Stimulated activated CD8-positive, alpha-beta memory T cell treated with anti-CD3 and anti-CD28 coated beads, Interleukin-7, amount 100 ng/mL, for 24 hours (primary cell): Measurements from ENCODE around the gene TJP2.
"Not testable (repeated sequence)": the region's sequence is repeated elsewhere in the genome, so short reads cannot be mapped to it uniquely, and the experiment has no call there.

Experiments used
- DNase-seq: peaks from one replicate; pipeline ENCODE4 v3.0.0-alpha.2; 2020; ENCODE audit warnings: low read depth

Gene TJP2

GRCh38 chr9:69158471-69158870 lies 15.6 kb upstream of the TJP2 start:
- no peak for DNase-seq

DNA sequence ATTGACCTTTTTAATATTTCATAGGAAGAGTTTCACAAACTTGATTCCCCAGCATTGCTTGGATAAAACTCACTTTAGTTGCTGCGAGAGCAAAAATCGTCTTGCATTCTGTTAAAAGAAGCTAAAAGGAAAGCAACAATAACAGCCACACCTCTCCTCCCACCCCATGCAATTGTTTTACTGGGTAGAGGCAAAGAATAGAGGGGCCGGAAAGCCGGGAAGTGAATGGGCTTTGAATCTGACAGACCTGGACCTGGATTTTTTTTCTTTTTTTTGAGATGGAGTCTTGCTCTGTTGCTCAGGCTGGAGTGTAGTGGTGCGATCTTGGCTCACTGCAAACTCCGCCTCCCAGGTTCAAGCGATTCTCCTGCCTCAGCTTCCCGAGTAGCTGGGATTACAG lies 9.5 kb upstream of the TJP2 start:
- DNase-seq, result not testable (repeated sequence)

- DNase-seq, result no peak
These were observed 8.5 kb upstream of the TJP2 start for GRCh38 chr9:69165581-69165980.

DNA sequence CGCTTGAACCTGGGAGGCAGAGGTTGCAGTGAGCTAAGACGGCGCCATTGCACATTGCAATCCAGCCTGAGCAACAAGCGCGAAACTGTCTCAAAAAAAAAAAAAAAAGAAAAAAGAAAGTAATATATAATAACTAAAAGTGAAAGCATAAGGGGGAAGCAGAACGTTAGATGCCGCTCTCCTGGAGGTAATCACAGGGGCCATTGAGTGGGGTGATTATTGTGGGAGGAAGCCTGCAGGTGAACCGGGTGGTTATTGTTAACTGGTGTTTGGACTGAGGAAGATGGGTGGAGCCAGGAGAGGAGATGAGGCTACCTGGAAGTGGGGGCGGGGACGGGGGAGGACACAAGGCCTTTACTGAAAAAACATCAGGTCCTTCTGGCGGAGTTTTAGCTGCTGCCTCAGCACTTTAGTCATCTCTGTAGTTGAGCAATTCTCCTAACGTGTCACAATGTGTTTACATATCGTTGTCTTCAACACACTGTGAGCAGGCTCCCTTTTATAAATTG lies 5.3 kb upstream of the TJP2 start:
- no peak for DNase-seq

DNA sequence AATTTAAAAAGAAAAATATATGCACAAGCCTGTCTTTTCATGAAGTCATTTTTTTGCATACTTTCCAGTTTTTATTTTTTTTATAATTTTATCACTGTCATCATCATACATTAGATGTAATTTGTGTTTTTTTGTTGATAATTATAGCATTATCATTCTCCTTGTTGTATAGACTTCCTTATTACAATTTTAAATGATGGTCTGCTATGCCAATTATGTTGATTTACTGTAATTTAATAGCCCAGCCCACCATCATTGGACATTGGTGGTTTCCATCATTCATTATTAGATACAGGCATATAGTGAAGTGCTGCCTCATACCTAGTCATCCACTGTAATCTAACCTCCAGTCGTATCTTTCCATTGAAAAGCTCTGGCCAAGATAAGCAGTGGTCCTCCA lies 3.8 kb upstream of the TJP2 start:
- DNase-seq, result no peak

DNA sequence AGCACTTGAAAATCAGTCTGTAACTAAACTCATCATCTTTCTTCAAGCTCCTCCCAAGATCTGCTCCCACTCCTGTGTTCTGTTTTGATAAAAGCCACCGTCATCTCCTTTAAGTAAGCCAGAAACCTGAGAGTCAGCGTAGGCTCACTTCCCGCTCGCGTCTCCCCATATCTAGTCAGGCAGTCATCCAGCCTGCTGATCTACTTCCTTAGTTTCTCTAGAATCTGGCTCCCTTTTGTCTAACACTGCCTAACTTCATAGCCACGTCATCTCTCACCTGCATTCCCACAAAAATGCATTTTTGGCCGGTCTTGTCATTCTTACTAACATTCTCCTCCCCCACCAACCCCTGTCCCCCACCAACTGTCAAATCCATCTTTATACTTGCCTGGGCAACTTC lies 3.0 kb upstream of the TJP2 start:
- DNase-seq, result no peak

DNA sequence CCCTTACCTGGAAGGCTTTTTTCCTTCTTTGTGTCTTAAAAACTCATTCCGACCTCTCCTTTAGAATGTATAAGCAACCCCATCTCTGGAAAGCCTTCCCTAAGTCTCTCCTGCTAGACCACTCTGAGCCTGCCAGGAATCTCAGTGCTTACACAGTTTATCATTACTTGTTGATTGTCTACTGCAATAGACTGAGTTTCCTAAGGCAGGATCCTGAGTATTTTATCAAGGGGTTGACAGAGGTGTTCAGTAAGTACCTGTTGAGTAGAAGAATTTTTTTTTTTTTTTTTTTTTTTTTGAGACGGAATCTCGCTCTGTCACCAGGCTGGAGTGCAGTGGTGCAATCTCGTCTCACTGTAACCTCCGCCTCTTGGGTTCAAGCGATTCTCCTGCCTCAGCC lies 2.6 kb upstream of the TJP2 start:
- no peak for DNase-seq

- no peak for DNase-seq
These were observed 1.2 kb upstream of the TJP2 start for GRCh38 chr9:69172895-69173294.

DNA sequence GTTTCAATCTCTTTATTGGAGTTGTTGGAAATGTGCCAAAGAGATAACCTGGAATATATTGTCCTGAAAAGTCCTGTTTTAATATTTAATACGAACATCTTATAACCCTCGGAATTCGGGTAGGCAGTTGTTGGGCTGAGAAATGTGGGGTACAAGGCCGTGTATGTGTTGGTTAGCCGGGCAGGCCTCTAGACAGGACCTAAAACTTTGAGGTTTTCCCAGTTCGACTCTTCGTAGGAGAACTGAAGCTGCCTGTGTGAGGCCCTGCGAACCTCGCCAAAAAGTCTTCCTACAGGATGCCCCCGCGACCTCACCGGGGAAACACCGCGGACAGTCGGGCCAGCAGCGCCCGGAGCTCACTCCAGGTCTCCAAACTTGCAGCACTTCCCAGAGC lies 583 bp upstream of the TJP2 start:
- DNase-seq, result no peak

- no peak for DNase-seq
These were observed 763 bp downstream of the TJP2 start for GRCh38 chr9:69174616-69175463.

GRCh38 chr9:69175486-69175885 lies 1.4 kb downstream of the TJP2 start:
- no peak for DNase-seq

DNA sequence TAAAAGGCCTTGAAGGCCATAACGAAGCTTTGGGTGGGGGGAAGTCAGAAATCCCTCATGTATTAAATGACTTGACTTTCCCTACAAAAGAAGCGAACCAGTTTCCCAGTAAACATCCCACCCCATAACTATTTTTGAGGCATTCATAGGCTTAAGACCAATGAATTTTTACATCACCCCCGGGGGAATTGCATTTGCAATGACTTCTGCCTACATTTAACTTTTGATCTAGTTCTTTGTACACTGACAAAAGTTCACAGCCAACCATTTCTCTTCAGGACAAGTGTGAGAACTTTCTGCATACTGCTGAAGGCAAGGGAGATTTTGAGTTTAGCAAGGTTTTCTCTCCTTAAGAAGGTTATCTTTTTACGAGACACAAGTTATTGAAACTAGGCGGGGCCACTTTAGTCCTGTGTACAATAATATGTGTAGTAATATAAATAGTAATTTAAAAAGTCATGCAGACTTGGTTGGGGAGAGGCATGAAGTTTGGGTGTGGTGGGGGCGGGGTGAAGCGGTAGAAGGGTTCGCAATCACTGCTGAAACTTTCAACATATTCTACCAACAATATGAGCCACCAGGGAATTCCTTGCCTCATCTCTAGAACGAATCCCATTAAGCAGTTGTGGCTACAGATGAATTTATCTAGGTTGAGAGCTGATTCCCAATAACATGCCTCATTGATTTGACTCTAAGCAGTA lies 2.5 kb downstream of the TJP2 start:
- DNase-seq, result no peak

GRCh38 chr9:69178583-69179011 lies 4.5 kb downstream of the TJP2 start:
- DNase-seq, result no peak

- no peak for DNase-seq
These were observed 5.0 kb downstream of the TJP2 start for GRCh38 chr9:69179037-69179436.

- DNase-seq, result no peak
These were observed 6.1 kb downstream of the TJP2 start for GRCh38 chr9:69180200-69180599.

- no peak for DNase-seq
These were observed 6.6 kb downstream of the TJP2 start for GRCh38 chr9:69180670-69181069.

GRCh38 chr9:69181908-69182353 lies 7.9 kb downstream of the TJP2 start:
- DNase-seq, result no peak

GRCh38 chr9:69184266-69184665 lies 10.2 kb downstream of the TJP2 start:
- DNase-seq, result no peak

DNA sequence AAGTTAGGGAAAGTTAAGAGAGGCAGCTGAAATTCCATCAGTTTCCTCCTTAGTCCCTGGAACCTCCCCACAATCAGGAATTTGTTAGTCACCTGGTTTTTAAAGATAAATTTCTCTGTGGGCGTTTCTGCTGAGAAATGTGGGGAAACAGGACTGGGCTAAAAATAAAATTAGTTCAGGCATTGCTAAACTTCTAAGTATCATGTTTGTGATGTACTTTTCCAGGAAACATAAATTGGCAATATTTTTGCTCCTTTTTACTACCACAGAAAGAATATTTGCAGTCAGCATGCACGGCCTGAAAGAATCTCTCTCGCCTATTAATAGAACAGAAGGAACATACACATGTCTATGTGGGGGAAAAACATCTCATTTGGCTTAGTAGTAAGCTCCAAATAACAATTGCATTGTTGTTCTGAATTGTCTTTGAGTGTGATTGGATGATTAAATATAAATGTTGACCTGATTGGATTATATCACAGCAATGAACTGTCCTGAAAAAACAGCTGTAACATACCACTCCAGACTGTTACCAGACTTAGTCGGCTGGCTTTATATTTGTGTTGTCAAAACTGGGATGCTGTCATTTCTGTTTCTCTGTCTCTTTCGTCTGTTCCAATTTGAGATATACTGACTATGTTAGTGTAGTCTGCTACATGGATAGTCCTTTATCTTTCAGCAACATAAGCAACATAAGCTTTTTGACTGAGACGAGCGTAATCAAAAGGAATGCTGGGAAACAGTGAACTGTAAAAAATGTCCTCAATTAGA lies 12.9 kb downstream of the TJP2 start:
- DNase-seq, result no peak

DNA sequence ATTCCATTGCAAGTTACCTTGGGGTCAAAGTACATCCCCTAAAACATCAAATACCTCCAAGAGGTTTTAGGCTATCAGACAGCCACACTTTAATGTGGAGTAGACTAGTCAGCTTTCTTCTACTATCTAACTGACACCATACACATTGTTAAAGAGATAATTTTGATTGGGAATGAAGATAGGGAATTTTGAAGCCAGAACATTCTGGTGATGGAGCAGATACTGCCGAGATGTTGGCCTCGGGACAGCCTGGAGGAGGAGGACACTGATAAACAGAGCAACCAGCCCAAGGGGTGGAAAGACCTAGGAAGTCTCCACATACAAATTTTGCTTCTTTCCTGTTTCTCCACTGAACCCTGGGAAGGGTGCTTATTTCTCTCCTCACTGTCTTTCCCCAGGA lies 14.9 kb downstream of the TJP2 start:
- no peak for DNase-seq

DNA sequence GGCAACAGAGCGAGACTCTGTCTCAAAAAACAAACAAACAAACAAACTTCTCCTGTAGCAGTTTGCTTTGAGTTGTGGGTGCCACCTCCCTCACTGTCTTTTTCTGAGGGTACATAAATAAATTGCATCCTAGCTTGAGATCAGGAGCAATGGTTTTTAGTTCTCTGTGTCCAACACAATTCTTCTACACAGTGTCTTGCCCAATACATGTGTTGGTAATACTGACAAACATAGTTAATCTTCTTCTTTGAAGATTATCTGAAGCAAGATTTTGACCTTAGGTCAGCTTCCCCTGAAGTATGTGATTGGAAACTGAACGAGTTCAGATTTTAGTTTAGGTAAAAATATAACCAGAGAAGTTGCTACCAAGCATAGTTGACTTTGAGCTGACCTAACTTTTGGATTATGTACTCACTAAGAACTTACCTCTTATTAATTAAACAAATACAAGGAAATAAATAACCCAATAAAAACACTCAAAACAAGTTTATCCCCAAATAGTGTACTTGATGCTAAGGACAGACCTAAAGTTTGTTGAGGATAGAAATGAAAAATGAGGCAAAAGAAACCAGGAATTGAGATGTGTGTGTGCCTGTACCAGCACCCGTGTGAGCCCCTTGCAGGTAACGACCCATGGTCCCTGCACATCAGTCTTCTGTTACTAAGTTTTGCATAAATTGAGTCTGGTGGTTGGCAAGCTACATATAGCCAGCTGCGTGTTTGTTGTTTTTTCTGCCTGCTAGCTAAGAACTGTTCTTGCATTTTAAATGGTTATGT lies 16.2 kb downstream of the TJP2 start:
- no peak for DNase-seq

DNA sequence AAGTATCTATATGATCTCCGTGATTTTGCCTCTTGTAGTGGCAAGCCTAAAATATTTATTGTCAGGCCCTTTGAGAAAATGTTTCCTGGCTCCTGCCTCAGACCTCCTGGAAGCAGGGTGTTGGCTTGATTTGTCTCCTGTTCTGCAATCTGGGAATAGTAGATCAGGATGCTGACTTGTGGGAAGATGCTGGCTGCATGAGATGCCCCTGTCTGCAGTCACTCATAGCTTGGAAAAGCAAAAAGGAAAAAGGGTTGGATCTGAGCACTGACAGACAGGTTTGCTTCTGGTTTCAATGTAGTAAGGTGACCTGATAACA lies 16.7 kb downstream of the TJP2 start:
- no peak for DNase-seq
